ENCODE measurements around the gene RAMP2.

RAMP2 gene

DNA sequence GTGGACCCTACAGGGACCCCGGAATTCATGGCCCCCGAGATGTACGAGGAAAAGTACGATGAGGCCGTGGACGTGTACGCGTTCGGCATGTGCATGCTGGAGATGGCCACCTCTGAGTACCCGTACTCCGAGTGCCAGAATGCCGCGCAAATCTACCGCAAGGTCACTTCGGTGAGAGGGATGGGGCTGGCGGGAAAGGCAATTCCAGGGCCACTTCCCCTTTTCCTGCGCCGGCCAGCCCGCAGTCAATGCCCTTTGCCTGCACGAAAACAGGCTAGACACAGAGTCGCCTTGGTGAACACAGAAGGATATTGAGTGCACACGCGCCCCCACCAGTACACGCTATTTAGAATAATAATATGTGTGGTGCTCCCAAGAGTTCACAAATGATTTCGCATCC, 23.4 kb downstream of the RAMP2 start:
- Histone ChIP-seq H3K79me2 (no peaks in the 10 kb centered on the region), H3K9me3 (ENCODE audit: control insufficient read depth, low read length) (no peaks in the 10 kb centered on the region), H3K9ac (no peak overlapping the region), H3K4me3 (ENCODE audit: low read depth, low read length) (no peak overlapping the region), H2AFZ (peak overlapping the region; percentile 5), H3K4me2 (ENCODE audit: low read length) (no peak overlapping the region), H3K27ac (no peak overlapping the region), H3K36me3 (ENCODE audit: control insufficient read depth, insufficient read depth, low read length) (no peaks in the 10 kb centered on the region), H3K27me3 (ENCODE audit: control insufficient read depth, insufficient read depth, low read length) (peaks cover 7% of the 10 kb centered on the region), H3K4me1 (no peaks in the 10 kb centered on the region)
- TF ChIP-seq CTCF (IDR thresholded peaks at IDR 0.05): no peak

- Histone ChIP-seq H3K27me3 (ENCODE audit: control insufficient read depth, insufficient read depth, low read length) (peaks cover 7% of the 10 kb centered on the region), H3K9ac (no peak overlapping the region), H3K4me1 (no peaks in the 10 kb centered on the region), H3K4me3 (ENCODE audit: low read depth, low read length) (no peak overlapping the region), H3K4me2 (ENCODE audit: low read length) (no peak overlapping the region), H3K36me3 (ENCODE audit: control insufficient read depth, insufficient read depth, low read length) (no peaks in the 10 kb centered on the region), H3K27ac (no peak overlapping the region), H3K79me2 (no peaks in the 10 kb centered on the region), H3K9me3 (ENCODE audit: control insufficient read depth, low read length) (no peaks in the 10 kb centered on the region), H2AFZ (peak overlapping the region; percentile 40)
- no peak for TF ChIP-seq CTCF (IDR thresholded peaks at IDR 0.05)
These were observed 24.0 kb downstream of the RAMP2 start for GRCh38 chr17:42784811-42785592.

- Histone ChIP-seq H3K27ac (no peak overlapping the region), H3K79me2 (no peaks in the 10 kb centered on the region), H3K4me1 (no peaks in the 10 kb centered on the region), H3K9ac (no peak overlapping the region), H3K27me3 (ENCODE audit: control insufficient read depth, insufficient read depth, low read length) (peaks cover 7% of the 10 kb centered on the region), H3K4me3 (ENCODE audit: low read depth, low read length) (no peak overlapping the region), H3K4me2 (ENCODE audit: low read length) (no peak overlapping the region), H3K36me3 (ENCODE audit: control insufficient read depth, insufficient read depth, low read length) (no peaks in the 10 kb centered on the region), H2AFZ (no peak overlapping the region), H3K9me3 (ENCODE audit: control insufficient read depth, low read length) (no peaks in the 10 kb centered on the region)
- no peak for TF ChIP-seq CTCF (IDR thresholded peaks at IDR 0.05)
These were observed 26.2 kb downstream of the RAMP2 start for GRCh38 chr17:42787266-42787665.

GRCh38 chr17:42791948-42792347, 30.9 kb downstream of the RAMP2 start:
- Histone ChIP-seq H3K9ac (no peak overlapping the region), H3K79me2 (no peaks in the 10 kb centered on the region), H3K4me1 (no peaks in the 10 kb centered on the region), H3K27me3 (ENCODE audit: control insufficient read depth, insufficient read depth, low read length) (no peaks in the 10 kb centered on the region), H2AFZ (no peak overlapping the region), H3K36me3 (ENCODE audit: control insufficient read depth, insufficient read depth, low read length) (no peaks in the 10 kb centered on the region), H3K27ac (no peak overlapping the region), H3K4me3 (ENCODE audit: low read depth, low read length) (no peak overlapping the region), H3K9me3 (ENCODE audit: control insufficient read depth, low read length) (no peaks in the 10 kb centered on the region), H3K4me2 (ENCODE audit: low read length) (no peak overlapping the region)
- no peak for TF ChIP-seq CTCF (IDR thresholded peaks at IDR 0.05)

DNA sequence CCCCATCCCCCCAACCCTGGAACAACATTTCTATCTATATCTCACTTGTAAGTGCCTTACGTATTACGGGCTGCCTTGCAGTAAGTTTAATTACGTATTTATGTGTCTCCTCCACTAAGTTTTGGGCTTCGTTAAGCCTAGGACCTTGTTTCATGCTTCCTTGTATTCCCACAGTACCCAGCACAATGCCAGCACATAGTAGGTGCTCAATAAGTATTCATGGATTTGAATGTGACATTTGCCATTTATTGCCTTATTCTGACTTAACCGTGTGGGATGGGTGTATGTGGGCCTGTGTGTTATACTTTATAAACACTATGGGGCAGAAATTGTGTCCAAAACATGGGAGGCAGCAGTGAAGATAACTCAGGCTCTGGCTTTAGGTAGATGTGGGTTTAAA, 31.5 kb downstream of the RAMP2 start:
- Histone ChIP-seq H3K27ac (no peak overlapping the region), H2AFZ (no peak overlapping the region), H3K9me3 (ENCODE audit: control insufficient read depth, low read length) (no peaks in the 10 kb centered on the region), H3K27me3 (ENCODE audit: control insufficient read depth, insufficient read depth, low read length) (no peaks in the 10 kb centered on the region), H3K4me3 (ENCODE audit: low read depth, low read length) (no peak overlapping the region), H3K79me2 (no peaks in the 10 kb centered on the region), H3K4me2 (ENCODE audit: low read length) (no peak overlapping the region), H3K4me1 (peaks cover 2% of the 10 kb centered on the region), H3K9ac (no peak overlapping the region), H3K36me3 (ENCODE audit: control insufficient read depth, insufficient read depth, low read length) (no peaks in the 10 kb centered on the region)
- TF ChIP-seq CTCF (IDR thresholded peaks at IDR 0.05): no peak
